Left hindlimb (tissue), 1 donor: Measurements from ENCODE around the gene PRKCZ.
A peak's percentile ranks its signal among the peaks of the same experiment; 100 is the strongest.
"Not testable (repeated sequence)": the region's sequence is repeated elsewhere in the genome, so short reads cannot be mapped to it uniquely, and the experiment has no call there.

Source experiments
- DNase-seq: peaks from one replicate; pipeline ENCODE4 v3.0.0-alpha.2; 2018

PRKCZ gene

DNA sequence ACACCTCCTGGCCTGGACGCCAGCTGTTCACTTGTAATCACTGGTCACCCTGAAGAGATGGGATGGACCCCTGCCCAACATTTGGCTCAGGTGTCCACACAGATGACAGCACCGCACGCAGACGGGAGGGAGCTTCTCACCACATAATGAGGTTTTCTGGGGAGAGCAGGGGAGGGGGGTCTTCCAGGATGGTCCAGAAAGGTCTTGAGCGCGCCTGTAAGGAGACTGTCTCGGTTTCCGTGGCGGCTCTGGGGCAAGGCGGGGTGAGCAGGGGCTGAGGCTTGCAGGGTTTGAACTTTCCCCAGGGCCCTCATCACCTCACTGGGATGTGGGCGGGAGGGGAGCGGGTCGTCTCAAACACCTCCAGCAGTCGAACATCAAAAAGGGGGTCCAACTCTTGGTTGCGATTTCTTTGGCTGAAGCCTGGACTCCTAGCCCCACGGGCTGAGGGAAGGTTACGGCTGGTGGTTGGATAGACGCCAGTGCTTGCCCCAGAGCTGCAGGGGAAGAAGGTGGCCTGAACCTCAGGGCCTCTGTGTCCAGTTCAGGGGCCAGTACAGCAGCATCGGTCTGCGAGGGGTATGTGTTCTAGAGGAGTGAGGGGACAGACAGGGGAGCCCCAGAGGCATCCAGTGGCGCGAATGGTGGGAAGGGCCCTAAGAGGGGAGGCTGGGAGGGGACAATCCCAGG lies 53.8 kb downstream of the PRKCZ start:
- DNase-seq, result no peak

DNA sequence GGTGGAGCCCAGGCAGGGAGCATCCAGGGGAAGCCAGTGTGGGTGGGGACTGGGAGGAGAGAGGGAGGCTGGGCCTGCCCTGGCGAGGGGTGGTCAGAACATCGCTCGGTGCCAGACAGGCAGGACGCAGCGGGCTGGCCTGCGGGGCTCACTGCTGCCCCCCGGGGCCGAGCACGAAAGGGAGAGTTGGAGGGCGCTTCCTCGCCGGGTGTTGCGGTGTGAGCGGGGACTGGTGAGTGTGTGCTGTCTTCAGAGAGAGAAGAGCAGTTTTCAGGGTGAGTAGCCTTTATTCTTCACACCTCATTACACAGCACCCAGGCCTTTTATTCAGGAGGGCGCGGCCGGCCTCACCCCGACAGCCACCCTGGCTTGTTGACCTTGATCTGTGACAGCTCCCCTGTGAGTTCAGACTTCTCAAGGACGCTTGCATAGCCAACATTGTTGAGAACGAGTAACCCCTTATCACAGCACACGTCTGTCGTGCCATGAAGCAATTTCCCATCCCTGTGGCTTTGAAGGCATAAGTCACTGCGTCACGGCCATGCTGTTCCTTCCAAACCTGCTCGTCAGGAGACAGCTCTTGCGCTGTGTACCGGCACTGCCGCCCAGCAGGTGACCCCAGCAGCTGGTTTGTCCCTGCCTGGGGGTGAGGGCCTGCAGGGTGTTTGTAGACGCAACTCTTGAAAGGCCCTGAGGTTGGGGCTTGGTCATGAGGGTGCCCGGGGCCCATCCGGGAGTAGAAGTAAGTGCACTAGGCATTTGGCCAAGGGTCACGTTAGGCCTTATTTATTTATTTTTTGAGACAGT lies 54.6 kb downstream of the PRKCZ start:
- no peak for DNase-seq

DNA sequence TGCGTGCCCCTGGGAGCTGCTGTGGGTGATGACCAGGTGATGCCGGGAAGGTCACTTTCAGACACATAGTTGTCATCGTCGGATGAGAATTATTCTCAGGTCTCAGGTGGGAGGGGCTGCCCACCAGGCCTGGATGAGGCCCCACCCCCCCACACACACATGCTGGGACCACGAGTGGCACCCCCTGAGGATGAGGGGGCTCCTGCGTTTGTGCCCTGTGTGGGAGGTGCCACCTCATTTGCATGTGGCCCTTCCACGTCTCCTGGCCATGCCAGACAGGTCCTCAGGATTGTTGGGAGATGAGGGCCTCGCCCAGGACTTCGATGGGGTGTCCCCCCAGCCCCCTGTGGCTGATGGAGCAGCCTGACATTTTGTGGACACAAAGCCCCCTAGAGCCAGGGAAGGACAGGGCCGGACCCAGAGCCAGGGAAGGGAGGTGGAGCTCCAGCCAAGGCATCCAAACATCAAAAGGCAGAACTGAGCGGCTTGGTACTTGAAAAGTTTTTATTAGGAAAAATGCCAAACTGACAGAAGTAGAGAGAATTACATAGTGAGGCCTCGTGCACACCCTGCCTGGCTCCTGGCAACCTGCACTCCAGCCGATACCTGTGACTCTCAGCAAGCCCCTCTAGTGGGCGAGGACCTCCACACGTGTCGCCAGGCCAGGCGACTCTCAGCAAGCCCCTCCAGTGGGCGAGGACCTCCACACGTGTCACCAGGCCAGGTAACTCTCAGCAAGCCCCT lies 55.7 kb downstream of the PRKCZ start:
- no peak for DNase-seq

DNA sequence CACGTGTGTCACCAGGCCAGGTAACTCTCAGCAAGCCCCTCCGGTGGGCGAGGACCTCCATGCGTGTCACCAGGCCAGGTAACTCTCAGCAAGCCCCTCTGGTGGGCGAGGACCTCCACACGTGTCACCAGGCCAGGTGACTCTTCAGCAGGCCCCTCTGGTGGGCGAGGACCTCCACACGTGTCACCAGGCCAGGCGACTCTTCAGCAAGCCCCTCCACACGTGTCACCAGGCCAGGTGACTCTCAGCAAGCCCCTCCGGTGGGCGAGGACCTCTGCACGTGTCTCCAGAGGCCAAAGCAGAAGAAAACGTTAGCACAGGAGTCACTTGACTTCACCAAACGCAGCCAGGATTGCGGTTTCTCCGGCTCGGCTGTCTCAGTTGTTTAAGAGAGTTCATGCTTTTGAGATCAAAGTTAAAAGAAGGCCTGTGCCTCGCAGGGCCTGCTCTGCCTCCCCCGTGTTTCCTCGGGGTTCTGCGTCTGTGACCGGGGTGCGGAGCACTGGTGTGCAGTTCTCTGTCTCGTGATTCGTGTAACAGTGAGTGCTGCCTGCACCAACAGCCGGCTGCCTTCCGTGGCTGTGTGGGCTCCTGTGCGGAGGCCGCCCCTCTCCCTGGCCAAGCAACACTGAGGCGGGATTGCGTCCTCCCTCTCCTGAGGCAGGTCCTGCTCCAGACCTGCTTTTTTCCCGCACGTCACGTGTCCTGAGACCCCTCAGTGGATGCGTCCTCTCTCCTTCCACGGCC lies 56.6 kb downstream of the PRKCZ start:
- DNase-seq, result no peak

DNA sequence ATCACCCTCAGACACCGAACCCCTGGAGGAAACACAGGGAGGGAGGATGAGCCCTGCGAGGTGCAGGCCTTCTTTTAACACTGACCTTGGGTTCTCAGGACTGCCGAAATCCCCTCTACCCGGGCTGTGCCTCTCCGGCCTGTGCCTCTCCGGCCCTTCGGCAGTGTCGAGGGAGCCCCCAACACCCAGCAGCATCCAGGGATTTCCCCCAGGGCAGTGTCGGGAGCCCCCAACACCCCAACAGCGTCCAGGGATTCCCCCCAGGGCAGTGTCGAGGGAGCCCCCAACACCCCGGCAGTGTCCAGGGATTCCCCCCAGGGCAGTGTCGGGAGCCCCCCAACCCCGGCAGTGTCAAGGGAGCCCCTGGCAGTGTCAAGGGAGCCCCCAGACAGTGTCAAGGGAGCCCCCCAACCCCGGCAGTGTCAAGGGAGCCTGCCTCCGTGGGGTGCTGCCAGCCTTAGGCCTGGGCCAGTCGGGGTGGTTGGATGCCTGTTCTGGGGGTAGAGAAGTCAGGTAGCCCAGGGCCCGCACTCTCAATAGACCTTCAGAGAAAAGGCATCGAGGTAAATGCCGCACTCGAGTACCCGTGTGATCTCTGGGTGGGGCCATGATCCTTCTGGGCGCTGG lies 57.5 kb downstream of the PRKCZ start:
- no peak for DNase-seq

DNA sequence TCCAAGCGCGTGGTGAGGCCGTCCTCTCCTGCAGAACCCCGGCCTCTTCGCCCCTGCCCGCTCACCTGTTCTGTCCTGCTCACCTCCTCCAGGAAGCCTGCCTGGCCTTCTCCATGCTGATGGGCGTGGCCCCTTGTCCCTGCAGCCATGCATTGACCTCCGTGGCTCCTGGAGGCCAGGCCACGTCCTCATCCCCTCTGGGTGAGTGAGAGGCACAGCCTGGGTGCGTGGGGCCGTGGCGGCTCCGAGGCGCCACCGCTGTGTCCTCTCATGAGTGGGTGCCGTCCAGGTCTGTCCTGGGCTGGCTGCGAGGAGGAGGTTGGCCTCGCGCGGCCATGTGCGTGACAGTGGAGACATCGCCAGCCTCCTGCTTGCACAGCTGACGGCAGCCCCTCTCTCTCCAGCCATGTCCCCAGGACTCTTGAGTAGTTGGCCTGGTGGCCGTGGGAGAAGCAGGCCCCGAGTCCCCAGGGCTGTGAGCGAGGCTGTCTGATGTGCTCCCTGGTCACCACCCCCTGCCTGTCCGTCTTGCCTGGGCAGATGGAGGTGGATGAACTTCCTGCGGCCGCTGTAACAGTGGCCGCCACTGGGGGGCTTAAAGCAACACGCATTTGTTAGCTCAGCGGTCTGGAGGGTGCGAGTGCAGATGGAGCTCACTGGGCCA lies 58.1 kb downstream of the PRKCZ start:
- peak; percentile 68 for DNase-seq

DNA sequence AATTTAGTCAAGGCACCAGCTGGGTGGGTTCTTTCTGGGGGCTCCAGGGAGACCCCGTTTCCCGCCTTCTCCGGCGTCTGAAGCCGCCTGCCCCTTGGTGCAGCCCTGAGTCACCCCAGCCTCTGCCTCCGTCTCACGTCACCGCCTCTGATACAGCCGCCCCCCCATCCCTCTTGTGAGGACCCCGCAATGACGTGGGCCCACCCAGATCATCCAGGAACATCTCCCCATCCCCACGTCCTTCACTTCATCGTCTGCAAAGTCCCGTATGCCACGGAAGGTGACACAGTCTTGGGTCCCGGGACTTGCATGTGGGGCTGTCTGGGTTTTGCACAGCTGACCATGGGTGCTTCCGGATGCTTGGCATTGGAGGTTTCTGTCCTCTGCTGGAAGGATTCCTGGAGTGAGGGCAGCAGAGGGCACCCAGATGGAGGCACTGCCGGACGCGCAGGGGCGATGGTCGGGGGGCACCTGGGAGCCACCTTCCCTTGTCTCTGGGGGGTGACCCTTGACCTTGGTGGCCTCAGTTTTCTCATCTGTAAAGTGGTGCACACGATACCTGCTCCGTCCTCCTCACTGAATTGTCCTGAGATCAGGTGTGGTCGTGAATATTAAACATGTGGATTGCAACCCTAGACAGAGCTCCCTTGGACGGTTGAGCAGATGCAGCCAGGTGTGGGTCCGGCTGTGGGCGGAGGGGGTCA lies 58.8 kb downstream of the PRKCZ start:
- DNase-seq, result no peak

DNA sequence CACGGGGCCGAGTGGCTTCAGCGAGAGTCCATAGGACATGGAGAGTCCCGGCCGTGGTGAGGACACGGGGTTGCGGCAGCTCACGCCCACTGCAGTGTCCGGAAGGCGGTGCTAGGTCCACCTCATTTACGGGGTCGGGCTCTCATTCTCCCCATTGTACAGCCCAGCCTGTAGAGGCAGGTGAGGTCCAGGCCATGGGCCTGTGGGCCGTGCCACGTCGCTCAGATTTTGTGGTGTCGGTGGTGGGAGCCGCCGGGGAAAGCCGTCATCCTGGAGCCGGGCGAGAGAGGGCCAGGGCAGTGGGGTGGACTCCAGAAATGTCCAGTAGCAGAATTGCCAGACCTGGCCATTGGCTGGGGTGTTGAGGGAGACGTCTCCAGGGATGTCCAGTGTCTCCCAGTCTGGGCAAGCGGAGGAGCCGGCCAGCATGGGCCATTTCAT lies 59.4 kb downstream of the PRKCZ start:
- no peak for DNase-seq

DNA sequence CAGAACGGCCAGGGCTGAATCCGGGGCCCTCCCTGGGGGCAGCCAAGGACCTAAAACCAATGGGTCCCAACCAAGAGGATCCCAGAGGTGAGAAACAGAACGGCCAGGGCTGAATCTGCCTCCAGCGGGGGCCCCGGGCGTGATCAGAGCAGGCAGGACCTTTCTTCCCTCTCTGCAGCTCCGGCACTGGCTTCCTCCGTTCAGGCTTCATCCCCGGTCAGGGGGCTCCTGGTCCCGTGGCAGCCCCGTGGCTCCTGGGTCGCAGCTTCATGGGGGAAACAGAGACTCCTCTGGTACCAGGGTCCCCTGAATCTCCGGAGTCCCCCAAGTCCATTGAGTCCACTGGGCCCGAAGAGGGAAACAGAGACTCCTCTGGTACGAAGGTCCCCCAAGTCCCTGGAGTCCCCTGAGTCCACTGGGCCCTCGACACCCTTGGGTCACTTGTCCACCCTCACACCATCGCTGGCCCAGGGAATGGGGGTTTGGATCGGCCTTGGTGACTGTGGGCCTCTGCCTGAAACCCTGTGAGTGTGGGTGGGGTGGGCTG lies 60.1 kb downstream of the PRKCZ start:
- no peak for DNase-seq

DNA sequence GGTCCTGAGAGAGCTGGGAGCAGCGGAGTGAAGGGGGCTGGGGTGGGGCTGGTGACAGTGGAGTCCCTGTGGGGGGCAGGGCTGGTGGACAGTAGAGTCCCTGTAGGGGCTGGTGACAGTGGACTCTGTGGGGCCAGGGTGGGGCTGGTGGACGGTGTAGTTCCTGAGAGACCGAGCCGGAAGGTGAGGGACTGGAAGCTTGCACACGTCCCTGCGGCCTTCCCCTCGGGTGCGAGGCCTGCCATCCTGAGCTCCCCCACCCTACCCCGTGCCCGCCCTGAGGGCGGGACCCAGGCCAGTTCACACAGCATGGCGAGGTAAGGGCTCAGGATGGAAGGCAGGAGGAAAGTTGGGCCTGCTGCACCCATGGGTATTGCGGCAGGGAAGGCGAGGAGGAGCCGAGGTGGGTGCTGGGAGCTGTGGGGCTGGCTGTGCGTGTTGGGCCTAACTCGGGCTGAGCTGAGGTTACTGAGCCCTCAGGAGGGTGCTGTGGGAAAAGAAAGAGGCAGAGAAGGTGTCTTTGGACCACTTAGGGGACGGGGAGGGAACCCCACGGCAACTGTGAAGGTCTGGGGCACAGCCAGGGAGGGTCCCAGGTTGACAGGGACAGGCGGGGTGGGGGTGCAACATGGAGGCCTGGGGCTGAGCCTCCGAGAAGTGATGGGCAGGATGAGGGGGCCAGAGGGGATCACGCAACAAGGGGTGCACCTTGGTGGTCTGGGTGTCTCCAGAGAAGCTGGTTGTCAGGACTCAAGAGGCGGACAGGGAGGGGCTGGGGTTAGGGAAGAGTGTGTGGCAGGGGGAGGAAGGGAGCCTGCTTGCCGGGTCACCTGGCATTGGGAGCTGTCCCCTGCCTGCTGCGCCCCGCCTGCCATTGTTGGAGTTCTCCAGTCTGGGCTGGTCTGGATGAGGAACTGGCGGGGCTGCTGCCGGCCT lies 60.8 kb downstream of the PRKCZ start:
- no peak for DNase-seq

DNA sequence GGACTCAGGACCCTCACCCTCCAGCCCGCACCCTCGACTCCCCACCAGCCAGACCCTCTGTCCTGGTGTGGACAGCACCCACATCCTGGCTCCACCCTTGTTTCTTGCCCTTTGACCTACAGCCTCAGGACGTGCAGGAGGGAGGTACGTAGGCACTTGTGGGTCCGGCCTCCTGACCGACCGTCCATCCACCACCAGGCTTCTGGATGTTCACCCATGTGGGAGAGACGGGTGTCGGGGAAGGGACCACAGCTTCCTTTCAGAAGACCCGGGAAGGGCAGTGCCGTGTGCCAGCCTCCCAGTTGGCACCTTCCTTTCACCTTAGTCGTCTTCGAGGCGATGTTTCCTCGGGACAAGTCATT lies 61.4 kb downstream of the PRKCZ start:
- DNase-seq, result no peak

DNA sequence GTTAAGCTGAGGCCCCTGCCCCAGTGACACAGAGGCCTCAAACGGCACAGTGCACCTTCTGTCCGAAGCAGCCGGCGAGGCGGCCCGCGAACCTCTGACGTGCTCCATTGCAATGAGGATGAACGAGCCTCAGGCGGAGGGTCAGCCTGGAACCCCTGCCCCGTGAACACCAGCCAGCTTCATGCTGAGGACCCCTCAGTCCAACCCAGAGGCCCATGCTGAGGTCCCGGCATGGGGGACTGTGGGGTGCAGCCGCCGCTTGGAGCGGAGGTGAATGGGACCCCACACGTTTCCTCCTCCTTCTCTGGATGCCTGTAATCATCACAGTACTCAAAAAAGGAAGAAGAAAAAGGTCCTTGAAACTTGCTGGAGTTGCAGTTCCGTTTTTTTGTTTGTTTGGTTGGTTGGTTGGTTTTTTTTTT lies 62.1 kb downstream of the PRKCZ start:
- no peak for DNase-seq

DNA sequence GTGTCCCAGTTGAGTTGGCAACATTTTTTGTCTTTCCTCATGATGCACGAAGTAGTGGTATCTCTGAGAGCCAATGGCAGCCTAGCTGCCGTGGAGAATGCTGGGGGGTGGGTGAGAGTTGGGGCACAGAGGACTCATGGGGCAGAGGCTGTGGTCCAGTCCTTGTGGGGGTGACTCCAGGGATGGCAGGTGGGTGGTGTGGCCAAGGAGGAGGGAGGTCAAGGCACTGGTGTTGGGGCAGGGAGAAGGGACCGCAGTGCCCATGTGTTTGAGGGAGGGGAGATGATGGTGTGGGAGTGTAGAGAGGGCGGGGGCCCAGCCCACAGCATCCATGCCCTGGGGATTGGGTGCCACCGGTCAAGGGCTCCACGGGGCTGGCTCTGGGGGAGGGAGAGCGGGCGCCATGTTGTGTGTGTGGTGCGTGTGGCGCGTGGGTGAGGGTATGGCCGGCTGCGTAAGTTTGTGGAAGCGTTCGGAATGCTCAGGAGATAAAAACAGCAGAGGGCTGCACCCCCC lies 63.5 kb downstream of the PRKCZ start:
- no peak for DNase-seq

DNA sequence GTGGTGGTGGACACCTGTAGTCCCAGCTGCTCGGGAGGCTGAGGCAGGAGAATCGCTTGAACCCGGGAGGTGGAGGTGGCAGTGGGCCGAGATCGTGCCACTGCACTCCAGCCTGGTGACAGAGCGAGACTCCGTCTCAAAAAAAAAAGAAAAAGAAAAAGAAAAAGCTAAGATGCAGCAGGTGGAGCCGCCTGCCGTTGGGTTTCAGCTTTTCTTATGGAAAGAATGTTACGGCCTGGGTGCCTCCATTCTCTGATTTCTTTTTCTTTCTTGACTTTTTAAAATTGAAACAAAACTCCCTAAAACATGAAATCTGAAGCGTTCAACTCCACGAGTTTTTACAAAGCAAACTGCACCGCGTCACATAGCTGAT lies 64.4 kb downstream of the PRKCZ start:
- not testable (repeated sequence) for DNase-seq

DNA sequence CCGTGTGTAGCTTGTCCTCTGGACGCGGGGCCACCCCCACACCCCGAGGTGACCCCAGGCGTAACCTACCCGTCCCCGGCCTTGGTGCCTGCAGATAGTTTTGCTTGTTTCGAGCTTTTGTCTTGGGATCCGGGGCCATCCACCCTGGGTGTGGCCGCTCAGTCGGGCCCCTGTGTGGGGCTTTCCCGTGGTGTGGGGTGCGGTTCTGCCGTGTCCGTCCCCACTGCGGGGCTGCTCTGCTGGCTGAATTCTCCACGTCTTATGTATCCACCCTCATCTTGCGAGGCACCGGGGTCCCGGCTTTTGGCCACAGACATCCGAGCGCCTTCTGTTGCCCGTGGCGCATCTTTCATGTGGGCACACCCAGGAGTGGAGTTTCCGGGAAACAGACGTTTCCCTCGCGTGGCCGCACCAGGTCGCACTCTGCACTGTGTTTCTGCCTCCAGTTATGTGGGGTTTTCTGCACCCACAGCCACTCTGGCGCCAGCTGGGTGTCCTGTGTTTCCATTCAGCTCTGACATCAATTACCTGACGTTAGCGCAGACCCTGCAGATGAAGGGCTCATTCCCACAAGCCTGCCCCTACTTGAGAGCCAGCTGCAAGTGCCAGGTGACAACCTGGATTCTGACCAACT lies 64.9 kb downstream of the PRKCZ start:
- no peak for DNase-seq

DNA sequence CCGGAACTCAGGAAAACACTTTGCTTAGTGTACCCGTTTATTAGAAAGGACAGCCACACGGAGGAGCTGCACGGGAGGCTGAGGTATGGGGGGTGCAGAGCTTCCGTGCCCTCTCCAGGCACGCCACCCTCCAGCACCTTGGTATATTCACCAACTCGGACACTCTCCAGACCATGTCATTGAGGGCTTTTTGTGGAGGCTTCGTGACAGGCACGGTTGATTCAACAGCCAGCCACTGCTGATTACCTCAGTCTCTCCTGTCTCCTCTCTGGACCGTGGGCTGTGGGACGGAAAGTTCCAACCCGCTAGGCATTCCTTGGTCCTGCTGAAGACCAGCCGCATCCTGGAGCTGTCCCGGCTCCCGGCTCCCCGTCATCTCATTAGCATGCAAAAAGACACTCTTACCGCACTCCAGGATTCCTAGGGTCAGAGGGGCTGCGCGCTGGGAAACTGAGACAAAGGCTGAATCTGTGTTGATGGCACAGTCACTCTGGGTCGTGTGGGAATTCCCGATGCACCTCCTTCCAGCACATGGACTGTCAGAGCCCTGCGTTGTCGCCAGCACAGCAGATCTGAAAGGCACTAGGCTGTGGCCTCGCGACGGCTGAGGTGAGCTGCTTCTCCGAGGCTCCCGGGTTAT lies 65.6 kb downstream of the PRKCZ start:
- DNase-seq, result no peak

DNA sequence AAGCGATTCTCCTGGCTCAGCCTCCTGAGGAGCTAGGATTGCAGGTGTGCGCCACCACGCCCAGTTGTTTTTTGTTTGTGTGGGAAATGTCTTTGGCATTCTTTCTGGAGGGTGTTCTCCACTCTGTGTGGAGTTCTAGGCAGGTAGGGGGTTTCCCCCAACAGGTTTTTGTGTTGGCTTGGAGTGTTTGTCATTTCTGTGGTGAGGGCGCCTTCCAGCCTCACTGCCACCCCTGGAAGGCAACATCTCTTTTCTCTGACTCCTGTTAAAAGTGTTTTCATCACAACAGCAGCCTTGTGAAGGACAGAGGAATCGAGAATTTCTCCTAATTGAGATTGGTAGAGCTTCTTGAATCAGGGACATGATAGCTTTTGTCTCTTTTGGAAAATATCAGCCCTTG lies 69.7 kb downstream of the PRKCZ start:
- no peak for DNase-seq

DNA sequence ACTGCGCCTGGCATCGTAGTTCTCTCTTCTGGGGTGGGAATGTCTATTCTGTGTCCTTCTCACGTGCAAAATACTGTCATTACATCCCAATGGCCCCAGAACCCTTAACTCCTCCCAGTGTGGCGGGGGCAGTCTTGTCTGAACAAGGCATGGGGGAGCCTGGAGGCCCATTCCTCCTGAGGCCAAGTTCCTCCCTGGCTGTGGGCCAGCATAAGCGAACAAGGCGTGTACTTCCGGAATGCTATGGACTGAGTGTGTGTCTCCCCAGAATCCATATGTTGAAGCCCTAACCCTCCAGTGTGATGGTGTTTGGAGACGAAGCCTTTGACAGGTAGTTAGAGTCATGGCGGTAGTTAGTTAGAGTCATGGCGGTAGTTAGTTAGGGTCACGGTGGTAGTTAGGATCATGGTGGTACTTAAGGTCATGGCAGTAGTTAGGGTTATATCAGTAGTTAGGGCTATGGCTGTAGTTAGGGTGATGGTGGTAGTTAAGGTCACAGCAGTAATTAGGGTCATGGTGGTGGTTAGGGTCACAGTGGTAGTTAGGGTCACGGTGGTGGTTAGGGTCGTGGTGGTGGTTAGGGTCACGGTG lies 71.0 kb downstream of the PRKCZ start:
- peak; percentile 8 for DNase-seq
